ENCODE data around the gene ARL16.

DNA sequence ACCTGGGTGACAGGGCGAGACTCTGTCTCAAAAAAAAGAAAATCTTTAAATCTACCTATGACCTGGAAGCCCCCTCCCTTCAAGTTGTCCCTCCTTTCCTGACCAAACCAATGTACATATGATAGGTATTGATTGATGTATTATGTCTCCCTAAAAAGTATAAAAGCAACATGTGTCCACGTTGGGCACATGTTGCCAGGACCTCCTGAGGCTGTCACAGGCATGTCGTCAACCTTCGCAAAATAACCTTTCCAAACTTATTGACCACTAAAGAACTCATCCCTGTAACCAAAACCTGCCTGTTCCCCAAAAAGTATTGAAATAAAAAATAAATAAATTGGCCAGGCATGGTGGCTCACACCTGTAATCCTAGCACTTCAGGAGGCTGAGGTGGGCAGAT is 21.6 kb downstream of the ARL16 start:
- TF ChIP-seq, protein P1, sequence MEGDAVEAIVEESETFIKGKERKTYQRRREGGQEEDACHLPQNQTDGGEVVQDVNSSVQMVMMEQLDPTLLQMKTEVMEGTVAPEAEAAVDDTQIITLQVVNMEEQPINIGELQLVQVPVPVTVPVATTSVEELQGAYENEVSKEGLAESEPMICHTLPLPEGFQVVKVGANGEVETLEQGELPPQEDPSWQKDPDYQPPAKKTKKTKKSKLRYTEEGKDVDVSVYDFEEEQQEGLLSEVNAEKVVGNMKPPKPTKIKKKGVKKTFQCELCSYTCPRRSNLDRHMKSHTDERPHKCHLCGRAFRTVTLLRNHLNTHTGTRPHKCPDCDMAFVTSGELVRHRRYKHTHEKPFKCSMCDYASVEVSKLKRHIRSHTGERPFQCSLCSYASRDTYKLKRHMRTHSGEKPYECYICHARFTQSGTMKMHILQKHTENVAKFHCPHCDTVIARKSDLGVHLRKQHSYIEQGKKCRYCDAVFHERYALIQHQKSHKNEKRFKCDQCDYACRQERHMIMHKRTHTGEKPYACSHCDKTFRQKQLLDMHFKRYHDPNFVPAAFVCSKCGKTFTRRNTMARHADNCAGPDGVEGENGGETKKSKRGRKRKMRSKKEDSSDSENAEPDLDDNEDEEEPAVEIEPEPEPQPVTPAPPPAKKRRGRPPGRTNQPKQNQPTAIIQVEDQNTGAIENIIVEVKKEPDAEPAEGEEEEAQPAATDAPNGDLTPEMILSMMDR (IDR thresholded peaks at IDR 0.05): no peak
- TF ChIP-seq POLR2A (IDR thresholded peaks at IDR 0.05): no peak

Data from esophagus squamous epithelium (tissue), 4 donors.